Gastrocnemius medialis (tissue), 4 donors: ENCODE measurements around the gene PIK3R3.

Experiments used
- CTCF ChIP-seq, 5 experiments: fragments of 450-650 bp in 3 of 5; fragments of 200-600 bp in 2 of 5; sonication (generic) in 2 of 5; IDR thresholded peaks in 4 of 5; conservative IDR thresholded peaks in 1 of 5; 1 replicate in 4 of 5; 2 replicates in 1 of 5; pipeline ENCODE4 v1.5.1; 2016 to 2019; ENCODE audit warnings: antibody characterized with exemption in 5 of 5, mild to moderate bottlenecking in 3 of 5, moderate library complexity in 3 of 5
- POLR2A ChIP-seq, 2 donors: fragments of 450-650 bp; IDR thresholded peaks; one replicate each; pipeline ENCODE4 v1.6.1; 2017; ENCODE audit warnings: antibody characterized with exemption in 2 of 2, mild to moderate bottlenecking in 2 of 2, moderate library complexity in 2 of 2

- TF ChIP-seq CTCF (IDR thresholded peaks at IDR 0.05 in 4 of 5, conservative IDR thresholded peaks at IDR 0.05 in 1 of 5): no peak
- TF ChIP-seq POLR2A (IDR thresholded peaks at IDR 0.05): no peak
Measured at GRCh38 chr1:46097149-46097472, 35.3 kb downstream of the PIK3R3 start.
